ENCODE measurements around the gene KLHL29.

DNA sequence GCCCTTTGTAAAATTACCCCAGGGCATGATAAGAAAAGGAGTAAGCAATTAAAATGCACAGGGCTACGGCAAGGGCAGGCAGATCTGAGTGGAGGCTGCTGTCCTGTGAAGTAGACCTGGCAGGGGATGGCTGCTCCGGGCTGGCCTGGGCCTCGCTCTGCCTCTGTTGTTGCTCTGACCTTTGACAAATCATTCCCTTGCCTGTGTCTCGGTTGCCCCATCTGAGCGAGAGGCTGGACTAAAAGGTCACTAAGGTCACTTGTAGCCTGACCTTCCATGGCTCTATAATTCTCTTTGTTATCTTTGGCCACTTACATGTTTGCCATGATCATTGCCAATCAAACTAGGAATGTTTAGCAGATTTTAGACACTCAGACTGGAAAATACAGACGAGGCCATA is 118.1 kb downstream of the KLHL29 start:
- TF ChIP-seq, protein P1, sequence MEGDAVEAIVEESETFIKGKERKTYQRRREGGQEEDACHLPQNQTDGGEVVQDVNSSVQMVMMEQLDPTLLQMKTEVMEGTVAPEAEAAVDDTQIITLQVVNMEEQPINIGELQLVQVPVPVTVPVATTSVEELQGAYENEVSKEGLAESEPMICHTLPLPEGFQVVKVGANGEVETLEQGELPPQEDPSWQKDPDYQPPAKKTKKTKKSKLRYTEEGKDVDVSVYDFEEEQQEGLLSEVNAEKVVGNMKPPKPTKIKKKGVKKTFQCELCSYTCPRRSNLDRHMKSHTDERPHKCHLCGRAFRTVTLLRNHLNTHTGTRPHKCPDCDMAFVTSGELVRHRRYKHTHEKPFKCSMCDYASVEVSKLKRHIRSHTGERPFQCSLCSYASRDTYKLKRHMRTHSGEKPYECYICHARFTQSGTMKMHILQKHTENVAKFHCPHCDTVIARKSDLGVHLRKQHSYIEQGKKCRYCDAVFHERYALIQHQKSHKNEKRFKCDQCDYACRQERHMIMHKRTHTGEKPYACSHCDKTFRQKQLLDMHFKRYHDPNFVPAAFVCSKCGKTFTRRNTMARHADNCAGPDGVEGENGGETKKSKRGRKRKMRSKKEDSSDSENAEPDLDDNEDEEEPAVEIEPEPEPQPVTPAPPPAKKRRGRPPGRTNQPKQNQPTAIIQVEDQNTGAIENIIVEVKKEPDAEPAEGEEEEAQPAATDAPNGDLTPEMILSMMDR (conservative IDR thresholded peaks at IDR 0.05) = no peak
- TF ChIP-seq EZH2 (IDR thresholded peaks at IDR 0.05; ENCODE audit: low read depth) = no peak
